NCI-H345 (cell line): Measurements from ENCODE around the gene SERP1.
A peak's percentile ranks its signal among the peaks of the same experiment; 100 is the strongest.
"Not testable (repeated sequence)": the region's sequence is repeated elsewhere in the genome, so short reads cannot be mapped to it uniquely, and the experiment has no call there.

Experiments
- DNase-seq: peaks from one replicate; lab custom pipeline; 2025; lab: John Stamatoyannopoulos, UW

SERP1 gene

DNA sequence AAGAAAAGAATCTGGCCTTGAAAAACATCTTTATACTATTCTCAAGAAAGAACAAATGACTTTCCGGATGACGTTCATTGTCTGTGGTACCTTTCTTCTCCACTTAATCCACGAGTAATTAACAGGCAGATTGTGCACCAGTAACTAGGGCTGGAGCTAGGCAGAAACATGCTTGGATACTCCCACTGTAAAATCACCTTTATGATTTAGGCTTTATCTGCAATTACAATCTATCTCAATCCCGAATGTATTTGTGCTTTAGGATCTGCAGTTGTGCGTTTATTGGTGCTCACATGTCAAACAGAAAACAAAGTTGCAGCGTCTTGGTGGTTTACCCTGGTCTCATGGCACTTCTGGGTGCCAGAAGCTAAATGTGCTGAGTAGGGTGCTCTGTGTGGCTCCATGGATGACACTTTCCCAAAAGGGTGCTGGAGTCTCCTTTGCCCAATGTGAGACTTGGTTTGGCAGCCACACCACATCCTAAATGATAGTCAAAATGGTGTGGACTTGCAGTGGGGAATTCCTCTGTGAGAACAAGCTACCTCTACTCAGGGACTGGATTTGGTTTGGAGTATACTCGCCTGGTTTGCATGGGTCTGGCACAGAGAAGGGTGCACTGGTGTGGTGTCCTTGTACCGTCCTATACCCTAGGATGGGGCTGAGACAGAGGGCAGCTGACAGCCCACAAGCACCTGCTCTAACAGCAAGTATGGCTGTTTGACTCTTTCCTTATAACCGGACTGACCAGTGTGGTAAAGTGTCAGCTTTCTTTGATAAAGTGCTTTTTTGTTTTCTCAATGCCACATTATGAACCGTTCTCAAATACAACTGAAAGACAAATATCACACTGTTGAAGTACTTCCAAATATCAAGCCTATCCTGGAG lies 7.7 kb downstream of the SERP1 start:
- no peak for DNase-seq

DNA sequence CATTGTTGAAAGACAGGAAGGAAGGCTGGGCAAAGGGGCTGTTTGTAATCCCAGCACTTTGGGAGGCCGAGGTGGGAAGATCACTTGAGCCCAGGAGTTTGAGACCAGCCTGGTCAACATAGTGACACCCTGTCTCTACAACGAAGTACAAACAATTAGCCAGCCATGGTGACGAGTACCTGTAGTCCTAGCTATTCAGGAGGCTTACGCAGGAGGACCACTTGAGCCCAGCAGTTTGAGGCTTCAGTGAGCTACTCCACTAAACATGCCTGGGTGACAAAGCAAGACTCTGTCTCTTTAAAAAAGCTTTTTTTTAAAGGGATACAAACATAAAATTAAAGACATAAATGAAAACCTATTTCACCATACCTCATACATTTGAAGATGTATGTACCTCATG lies 11.1 kb downstream of the SERP1 start:
- DNase-seq: peak; percentile 33

DNA sequence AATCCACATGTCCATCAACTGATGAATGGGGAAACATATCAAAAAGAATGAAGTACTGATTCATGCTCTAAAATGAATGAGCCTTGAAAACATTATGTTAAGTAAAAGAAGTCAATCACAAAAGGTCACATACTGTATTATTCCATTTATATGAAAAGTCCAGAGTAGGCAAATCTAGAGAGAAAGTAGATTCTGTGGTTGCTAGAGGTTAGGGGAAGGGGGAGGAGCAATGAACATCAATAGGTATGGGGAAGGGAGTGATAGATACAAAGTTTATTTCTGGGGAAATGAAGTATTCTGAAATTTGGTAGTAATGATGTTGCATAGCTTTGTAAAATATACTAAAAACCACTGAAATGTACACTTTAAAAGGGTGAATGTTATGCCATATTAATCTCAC lies 14.5 kb downstream of the SERP1 start:
- DNase-seq: no peak

DNA sequence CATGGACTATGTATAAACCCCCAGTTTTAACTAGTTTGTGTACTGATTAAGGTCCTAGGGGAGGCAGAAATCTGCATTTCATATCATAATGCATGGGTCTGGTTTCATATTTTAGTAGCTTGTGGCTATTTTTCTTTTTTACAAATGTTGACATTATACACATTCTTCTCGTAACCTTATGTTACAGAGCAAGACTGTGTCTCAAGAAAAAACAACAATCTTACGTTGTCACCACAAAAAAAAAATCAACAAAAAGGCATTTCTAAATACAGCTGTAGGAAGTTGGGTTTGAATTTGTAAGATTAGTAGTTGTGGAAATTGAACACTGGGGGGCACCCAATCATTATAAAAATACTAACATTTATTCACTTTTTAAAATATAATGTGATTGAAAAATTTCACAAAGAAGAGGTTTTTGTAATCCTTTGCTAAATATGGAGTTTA lies 17.9 kb downstream of the SERP1 start:
- DNase-seq: no peak

DNA sequence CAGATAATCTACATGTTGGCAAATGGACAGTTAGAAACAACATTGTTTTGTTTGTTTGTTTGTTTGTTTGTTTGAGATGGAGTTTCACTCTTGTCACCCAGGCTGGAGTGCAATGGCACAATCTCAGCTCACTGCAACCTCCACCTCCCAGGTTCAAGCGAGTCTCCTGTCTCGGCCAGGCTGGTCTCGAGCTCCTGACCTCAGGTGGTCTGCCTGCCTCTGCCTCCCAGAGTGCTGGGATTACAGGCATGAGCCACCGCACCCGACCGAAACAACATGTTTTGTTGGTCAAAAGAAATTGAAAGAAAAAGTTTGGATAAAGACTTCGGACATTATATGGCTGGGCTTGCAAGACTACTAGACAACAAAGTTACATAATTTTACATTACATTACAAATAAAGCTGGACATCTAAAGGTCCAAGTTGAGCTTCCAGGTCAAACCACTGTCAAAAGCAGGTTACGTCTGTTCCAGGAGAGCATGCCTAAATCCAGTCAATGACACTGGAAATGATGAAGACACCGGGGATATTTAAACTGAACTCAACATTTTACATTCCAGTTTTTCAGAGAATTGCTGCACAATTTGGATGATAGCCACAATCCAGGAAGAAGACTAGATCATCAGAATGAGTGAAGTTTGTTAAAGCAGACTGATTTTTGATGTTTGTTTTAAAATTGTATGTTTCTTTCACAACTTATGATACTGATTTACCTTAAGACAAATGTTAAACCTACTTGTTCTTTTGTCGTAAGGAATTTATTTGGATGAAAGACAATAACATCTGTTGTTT lies 18.6 kb downstream of the SERP1 start:
- no peak for DNase-seq

DNA sequence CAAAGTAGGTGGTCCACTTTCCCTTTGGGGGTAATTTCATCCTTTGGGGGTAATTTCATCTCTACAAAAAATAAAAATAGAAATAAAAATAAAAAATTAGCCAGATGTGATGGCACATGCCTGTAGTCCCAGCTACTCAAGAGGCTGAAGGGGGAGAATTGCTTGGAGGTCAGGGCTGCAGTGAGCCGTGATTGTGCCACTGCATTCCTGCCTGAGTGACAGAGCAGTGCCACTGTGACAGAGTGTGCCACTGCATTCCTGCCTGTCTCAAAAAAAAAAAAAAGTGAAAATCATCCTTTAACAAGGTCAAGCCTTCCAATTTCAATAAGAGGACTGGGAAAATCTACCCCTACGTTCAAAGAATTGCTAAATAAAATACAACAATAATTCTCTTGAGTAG lies 22.8 kb downstream of the SERP1 start:
- DNase-seq: no peak

DNA sequence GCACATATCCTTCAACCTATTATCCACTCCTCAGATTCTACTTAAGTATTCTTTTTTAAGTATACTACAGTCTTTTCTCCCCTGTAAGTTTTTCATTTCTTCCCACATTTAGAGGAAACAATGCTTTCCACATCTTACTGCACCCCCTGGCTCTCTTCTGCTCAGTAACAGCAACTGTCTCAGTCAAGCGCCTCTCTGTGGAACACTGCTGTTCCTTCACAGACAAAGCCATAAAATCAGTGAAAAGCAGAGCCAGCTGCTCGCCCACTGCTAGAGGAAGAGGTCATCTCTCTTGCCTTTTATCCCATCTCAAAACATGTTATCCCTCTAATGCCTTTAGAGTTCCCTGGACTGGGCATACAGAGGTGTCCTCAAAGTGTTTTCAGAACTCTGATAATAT lies 24.8 kb downstream of the SERP1 start:
- no peak for DNase-seq

DNA sequence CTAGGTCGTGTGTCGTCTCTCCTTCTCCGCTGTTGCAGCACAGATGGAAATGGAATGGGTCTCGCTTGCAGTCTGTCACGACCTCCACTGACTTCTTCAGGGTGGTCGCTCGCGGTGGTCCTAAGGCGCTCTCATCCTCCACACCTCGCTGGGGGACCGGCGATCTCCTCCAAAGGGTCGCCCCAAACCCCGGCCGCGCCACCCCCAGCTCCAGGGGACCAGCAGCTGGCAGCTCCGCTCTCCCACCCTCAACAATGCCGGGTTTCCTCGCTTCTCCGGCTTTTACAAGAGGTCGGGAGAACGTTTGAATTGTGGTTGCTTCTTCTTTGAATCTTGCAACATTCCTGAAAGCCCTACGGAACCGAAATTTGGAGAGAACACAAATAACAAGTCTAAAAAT lies 25.9 kb downstream of the SERP1 start:
- no peak for DNase-seq

DNA sequence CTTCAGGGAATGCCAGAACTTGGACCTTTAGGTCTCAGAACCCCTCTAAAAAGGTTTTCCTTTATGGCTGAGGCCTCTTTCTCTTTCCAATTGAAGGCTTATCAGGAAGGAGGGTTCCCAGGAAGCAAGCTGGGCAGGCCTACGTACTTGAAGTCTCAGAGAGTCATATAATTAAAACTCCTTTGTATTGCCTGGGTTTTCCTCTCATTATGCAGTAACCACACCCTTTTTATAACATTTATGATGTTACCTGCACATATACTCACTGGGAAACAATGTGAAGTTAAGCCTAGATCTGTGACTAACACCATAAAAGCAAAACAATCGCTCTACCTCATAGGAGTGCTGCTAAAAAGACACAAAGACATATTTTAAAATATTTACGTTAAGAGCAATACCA lies 27.3 kb downstream of the SERP1 start:
- no peak for DNase-seq

DNA sequence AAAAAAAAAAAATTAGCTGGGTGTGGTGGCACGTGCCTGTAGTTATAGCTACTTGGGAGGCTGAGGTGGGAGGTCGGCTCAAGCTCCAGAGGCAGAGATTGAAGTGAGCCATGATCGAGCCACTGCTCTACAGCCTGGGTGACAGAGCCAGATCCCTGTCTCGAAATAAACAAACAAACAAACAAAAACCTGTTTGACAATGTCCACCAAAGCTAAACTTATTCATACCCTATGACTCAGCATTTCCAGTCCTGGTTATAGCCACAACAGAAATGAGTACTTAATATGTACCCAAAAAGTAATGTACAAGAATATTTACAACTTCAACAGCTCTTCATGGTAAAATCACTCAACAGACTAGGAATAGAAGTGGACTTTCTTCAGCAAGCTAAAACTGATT lies 31.1 kb downstream of the SERP1 start:
- DNase-seq: no peak

DNA sequence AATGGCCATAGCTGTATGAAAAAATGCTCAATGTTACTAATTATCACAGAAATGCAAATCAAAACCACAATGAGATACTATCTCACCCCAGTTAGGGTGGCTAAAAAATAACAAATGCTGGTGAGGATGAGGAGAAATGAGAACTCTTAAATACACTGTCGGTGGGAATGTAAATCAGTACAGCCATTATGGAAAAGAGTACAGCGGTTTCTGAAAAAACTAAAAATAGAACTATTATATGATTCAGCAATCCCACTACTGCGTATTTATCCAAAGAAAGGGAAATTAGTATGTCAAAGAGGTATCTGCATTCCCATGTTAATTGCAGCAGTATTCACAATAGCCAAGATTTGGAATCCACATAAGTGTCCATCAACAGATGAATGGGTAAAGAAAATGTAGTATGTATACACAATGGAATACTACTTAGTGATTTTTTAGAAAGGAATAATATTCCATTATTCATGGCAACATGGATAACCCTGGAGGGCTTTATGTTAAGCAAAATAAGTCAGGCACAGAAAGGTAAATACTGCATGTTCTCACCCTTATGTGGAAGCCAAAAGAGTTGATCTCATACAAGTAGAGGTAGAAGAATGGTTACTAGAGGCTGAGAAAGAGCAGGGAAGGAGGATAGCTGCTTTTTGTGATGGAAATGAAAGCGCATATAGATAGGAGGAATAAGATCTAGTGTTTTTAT lies 35.0 kb downstream of the SERP1 start:
- no peak for DNase-seq

DNA sequence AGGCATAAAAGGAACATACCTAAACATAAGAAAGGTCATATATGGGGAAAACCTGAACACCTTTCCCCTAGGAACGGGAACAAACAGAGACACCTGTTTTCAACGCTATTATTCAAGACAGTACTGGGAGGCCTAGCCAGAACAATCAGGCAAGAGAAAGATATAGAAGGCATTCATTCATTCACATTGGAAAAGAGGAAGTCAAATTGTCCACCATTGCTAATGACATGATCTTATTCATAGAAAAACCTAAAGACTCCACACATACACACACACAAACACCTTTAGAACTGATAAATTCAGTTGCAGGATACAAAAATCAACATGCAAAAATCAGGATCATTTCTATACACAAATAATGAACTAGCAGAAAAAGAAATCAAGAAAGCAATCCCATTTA lies 36.5 kb downstream of the SERP1 start:
- DNase-seq: no peak

DNA sequence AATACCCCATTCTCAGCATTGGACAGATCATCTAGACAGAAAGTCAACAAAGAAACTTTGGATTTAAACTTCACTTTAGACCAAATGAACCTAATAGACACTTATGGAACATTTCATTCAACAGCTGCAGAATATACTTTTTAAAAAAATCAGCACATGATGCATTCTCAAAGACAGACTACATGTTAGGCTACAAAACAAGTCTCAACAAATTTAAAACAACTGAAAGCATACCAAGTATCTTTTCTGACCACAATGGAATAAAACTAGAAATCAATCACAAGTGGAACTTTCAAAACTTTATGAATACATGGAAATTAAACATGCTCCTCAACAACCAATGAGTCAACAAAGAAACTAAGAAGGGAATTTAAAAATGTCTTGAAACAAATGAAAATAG lies 37.9 kb downstream of the SERP1 start:
- no peak for DNase-seq

DNA sequence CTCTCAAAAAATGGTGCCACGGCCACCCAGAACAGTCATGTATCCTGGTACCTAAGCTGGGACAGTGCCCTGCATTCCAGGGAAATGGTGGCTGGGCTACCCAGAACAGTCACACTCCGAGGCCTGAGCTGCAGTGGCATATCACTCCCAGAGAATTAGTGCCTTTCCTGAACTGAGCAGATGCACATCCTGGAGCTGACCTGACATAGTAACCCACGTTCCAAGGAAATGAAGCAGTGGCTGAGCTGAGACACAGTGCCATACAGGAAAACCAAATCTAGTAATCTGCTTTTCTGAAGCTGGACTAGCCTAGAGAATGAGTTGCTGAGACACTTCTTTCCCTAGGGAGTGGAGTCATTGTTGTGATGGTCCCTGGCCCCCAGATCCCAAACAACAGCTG lies 41.8 kb downstream of the SERP1 start:
- no peak for DNase-seq

DNA sequence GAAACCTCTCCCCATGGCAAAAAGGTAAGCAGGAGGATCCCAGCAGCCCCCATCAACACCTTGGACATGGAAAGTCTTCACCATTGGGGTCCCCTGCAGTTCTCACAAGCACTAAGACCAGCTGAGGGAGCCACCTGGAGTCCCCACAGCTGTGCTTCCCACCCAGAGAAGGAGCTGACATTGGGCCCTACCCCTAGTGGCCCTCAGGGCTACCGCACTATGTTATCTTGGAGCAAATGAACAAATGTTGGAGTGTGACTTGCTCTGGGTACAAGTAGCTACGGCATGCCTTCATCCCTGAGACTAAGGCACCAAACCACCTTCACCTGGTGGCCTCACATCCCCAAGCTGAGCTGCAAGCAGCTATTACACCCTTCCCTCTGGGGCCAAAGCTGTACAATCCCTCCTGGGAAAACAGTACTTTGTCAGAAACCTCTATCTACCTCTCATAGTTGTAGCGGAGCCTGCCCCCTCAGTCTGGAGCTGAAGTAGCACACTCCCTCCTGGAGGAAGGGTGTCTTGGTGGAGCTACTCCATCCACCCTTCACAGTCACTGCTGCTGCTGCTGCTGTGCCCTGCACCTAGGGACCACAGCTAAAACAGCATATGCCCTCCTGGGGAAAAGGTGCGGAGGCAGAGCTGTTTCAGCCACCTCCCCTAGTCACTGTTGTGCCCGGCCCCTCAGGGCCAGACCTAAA lies 42.7 kb downstream of the SERP1 start:
- no peak for DNase-seq

DNA sequence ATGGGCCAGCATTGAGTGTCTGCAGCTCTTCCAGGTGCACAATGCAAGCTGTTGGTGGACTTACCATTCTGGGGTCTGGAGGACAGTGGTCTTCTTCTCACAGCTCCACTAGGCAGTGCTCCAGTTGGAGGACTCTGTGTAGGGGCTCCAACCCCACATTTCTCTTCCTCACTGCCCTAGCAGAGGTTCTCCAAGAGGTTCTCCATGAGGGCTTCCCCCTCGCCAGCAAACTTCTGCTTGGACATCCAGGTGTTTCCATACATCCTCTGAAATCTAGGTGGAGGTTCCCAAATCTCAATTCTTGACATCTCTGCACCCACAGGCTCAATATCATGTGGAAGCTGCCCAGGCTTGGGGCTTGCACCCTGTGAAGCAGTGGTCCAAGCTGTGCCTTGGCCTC lies 45.3 kb downstream of the SERP1 start:
- DNase-seq: not testable (repeated sequence)

DNA sequence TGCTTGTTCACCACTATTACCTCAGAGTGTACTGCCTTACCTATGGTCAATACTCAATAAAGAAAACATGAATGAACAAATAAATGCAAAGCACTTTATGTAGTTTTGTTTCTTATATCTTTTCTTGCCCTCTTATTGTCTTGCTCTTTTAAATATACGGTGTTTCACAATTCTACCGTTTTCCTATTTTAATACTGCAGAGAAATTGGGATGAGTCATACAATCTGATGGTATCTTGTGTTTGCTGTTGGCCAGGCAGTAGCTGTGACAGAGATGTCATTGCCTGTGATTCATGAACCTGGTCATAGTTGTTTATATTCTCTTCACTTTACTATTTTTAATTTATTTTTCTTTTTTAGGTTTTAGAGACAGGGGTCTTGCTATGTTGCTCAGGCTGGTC lies 48.3 kb downstream of the SERP1 start:
- no peak for DNase-seq

DNA sequence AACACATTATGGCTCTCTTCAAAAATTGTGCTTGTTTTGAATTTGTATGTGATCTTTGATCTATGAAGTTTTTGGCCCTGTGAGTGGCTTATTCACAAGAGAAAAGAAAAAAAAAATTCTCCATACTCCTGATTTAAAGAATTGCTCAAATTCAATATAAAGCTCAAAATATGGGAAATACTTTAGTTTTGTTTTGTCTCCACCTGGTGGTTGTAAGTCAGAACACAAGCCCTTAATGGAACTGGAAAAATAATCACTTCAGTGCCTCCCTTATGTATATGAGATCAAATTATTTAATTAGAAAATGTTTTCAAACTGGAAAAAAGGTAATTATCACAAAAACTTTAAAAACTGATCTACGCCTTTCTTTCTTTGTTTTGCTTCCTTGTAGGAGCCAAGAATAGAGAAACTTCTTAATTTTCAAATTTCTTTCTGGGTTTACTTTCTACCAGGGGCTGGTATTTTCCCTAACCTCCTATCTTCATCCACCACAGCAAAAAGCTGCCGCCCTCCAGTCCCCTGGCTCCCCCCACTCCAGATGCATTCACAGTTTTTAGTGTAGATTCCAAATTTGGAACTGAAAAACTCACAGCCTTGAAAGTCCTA lies 50.6 kb downstream of the SERP1 start:
- peak; percentile 11 for DNase-seq

DNA sequence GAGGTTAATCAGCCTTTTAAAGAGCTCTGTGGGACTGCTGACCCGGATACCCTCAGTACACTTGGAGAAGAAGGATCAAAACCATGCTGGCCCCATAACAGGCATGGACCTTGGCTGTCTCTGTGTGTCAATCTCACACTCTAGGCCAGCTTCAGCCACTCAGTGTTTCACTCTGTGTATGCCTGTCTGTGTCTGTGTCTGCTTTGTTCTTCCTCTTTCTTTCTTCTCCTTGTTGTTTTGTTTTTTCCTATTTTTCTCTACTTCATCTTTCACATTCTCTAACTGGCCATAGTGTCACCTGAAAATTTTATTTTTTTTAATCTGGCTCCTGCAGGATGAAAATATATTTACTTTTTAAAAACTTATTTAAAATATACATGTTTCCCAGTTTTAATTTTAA lies 51.1 kb downstream of the SERP1 start:
- no peak for DNase-seq

DNA sequence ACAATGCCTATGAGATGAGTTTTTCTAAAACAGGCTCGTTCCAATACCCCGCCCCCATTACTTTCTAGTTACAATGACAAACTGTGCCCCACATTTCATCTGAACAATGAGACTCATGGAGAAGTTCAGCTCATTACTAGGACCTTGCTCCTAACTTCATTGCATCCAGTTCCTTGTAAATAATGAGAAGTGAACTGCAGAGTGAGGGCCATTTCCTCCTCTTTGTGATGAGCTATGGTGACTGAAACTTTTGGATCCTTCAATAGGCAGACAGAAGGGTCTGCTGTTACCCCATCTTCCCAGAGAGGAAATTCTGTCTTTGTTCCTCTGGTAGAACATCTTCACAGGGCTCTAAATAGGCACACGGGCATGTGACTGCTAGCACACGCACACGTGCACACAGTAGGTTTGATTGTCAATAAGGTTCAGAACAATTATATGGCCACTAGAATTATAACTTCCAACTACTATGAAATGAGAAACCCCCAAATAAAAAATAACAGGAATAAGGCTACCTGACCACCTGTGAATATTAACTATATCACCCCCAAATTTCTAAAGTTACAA lies 51.8 kb downstream of the SERP1 start:
- no peak for DNase-seq
